ENCODE data around the gene ADCY2.

GRCh38 chr5:7597059-7597642, 201.2 kb downstream of the ADCY2 start:
- no peak for TF ChIP-seq CTCF (IDR thresholded peaks at IDR 0.05)
- no peak for TF ChIP-seq POLR2A (IDR thresholded peaks at IDR 0.05)

Data from heart left ventricle (tissue), 13 donors.